ENCODE results near the gene BCL3.

DNA sequence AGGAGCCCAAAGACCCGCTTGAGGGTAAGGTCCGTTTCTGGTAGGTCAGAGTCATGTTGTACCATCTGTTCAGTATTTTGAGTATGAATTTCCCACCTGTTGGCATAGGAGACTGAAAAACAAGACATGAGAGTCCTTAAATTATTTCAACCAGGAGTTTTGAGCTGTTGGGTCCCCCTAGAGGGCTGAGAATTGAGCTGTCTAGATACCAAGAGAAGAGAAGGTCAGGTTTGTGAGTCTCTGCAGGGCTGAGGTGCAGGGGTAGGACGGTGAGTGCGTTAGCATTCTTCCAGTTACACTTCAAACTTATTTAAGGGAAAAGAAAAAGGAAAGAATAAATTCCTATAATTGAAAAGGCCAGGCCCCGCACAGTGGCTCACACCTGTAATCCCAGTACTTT is 34.2 kb downstream of the BCL3 start:
- TF ChIP-seq EZH2phosphoT487 (IDR thresholded peaks at IDR 0.05; ENCODE audit: unreplicated experiment) (no peak), CTCF (conservative IDR thresholded peaks at IDR 0.05; ENCODE audit: low read depth in 2 of 2) (peak; percentile 13 to 19; a peak in 2 of 4 replicates), POLR2AphosphoS5 (IDR thresholded peaks at IDR 0.05; ENCODE audit: low read depth) (no peak)
- TF ChIP-seq, protein P1, sequence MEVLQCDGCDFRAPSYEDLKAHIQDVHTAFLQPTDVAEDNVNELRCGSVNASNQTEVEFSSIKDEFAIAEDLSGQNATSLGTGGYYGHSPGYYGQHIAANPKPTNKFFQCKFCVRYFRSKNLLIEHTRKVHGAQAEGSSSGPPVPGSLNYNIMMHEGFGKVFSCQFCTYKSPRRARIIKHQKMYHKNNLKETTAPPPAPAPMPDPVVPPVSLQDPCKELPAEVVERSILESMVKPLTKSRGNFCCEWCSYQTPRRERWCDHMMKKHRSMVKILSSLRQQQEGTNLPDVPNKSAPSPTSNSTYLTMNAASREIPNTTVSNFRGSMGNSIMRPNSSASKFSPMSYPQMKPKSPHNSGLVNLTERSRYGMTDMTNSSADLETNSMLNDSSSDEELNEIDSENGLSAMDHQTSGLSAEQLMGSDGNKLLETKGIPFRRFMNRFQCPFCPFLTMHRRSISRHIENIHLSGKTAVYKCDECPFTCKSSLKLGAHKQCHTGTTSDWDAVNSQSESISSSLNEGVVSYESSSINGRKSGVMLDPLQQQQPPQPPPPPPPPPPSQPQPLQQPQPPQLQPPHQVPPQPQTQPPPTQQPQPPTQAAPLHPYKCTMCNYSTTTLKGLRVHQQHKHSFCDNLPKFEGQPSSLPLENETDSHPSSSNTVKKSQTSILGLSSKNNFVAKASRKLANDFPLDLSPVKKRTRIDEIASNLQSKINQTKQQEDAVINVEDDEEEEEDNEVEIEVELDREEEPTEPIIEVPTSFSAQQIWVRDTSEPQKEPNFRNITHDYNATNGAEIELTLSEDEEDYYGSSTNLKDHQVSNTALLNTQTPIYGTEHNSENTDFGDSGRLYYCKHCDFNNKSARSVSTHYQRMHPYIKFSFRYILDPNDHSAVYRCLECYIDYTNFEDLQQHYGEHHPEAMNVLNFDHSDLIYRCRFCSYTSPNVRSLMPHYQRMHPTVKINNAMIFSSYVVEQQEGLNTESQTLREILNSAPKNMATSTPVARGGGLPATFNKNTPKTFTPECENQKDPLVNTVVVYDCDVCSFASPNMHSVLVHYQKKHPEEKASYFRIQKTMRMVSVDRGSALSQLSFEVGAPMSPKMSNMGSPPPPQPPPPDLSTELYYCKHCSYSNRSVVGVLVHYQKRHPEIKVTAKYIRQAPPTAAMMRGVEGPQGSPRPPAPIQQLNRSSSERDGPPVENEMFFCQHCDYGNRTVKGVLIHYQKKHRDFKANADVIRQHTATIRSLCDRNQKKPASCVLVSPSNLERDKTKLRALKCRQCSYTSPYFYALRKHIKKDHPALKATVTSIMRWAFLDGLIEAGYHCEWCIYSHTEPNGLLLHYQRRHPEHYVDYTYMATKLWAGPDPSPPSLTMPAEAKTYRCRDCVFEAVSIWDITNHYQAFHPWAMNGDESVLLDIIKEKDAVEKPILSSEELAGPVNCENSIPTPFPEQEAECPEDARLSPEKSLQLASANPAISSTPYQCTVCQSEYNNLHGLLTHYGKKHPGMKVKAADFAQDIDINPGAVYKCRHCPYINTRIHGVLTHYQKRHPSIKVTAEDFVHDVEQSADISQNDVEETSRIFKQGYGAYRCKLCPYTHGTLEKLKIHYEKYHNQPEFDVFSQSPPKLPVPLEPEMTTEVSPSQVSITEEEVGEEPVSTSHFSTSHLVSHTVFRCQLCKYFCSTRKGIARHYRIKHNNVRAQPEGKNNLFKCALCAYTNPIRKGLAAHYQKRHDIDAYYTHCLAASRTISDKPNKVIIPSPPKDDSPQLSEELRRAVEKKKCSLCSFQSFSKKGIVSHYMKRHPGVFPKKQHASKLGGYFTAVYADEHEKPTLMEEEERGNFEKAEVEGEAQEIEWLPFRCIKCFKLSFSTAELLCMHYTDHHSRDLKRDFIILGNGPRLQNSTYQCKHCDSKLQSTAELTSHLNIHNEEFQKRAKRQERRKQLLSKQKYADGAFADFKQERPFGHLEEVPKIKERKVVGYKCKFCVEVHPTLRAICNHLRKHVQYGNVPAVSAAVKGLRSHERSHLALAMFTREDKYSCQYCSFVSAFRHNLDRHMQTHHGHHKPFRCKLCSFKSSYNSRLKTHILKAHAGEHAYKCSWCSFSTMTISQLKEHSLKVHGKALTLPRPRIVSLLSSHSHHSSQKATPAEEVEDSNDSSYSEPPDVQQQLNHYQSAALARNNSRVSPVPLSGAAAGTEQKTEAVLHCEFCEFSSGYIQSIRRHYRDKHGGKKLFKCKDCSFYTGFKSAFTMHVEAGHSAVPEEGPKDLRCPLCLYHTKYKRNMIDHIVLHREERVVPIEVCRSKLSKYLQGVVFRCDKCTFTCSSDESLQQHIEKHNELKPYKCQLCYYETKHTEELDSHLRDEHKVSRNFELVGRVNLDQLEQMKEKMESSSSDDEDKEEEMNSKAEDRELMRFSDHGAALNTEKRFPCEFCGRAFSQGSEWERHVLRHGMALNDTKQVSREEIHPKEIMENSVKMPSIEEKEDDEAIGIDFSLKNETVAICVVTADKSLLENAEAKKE (CRISPR knock-in tag; IDR thresholded peaks at IDR 0.05), result no peak

All from GM23338 (cell line).